Right lobe of liver (tissue), 6 donors: Measurements from ENCODE around the gene ACOX1. TPM values are rescaled to one million over a fixed set of nuclear protein-coding genes. Genes with fewer than 3 reads are reported as not detected.

Experiments used
- ATAC-seq, 4 donors: fragments of 200-7000 bp; cut with Tn5 transposase; one replicate each; pipeline ENCODE4 v1.9.1; 2020; ENCODE audit warnings: mild to moderate bottlenecking in 4 of 4, moderate library complexity in 4 of 4
- DNase-seq, 3 donors: peaks; one replicate each; pipeline ENCODE4 v3.0.0-alpha.2; 2020
- H3K27ac ChIP-seq, 3 donors: fragments of 200-600 bp; one replicate each; pipeline ENCODE4 v1.8.0; 2022
- H3K27me3 ChIP-seq, 2 donors: fragments of 200-600 bp; one replicate each; pipeline ENCODE4 v1.8.0; 2022
- H3K36me3 ChIP-seq, 4 donors: fragments of 200-600 bp; sonication (generic) in 1 of 4; one replicate each; pipeline versions ENCODE4 v1.5.1 to v1.8.0; 2017 to 2022; ENCODE audit warnings: control low read depth in 1 of 4
- H3K4me1 ChIP-seq, 4 donors: fragments of 200-600 bp; sonication (generic) in 1 of 4; one replicate each; pipeline versions ENCODE4 v1.5.1 to v1.8.0; 2017 to 2022; ENCODE audit warnings: control low read depth in 1 of 4
- H3K4me3 ChIP-seq, 3 donors: fragments of 200-600 bp; one replicate each; pipeline ENCODE4 v1.8.0; 2022
- H3K9me3 ChIP-seq, 4 donors: fragments of 200-600 bp; sonication (generic) in 1 of 4; one replicate each; pipeline versions ENCODE4 v1.5.1 to v1.8.0; 2017 to 2022; ENCODE audit warnings: control low read depth in 1 of 4
- CTCF ChIP-seq, 4 donors: fragments of 200-600 bp in 3 of 4; fragments of 450-650 bp in 1 of 4; IDR thresholded peaks; one replicate each; pipeline versions ENCODE4 v1.5.1 to v1.8.0; 2016 to 2022; ENCODE audit warnings: antibody characterized with exemption in 4 of 4, mild to moderate bottlenecking in 2 of 4
- POLR2A ChIP-seq: fragments of 450-650 bp; IDR thresholded peaks from one replicate; pipeline ENCODE4 v1.6.1; 2017; ENCODE audit warnings: antibody characterized with exemption, mild to moderate bottlenecking
- WGBS: methylation state at CpG from one replicate; pipeline ENCODE4 v1.1.6; 2018; ENCODE audit warnings: low coverage, low lambda C conversion rate; ENCODE audit not compliant: insufficient coverage; ENCODE audit errors: missing lambda C conversion rate; 5-methylcytosine and 5-hydroxymethylcytosine counted together
- intact Hi-C, 2 donors: fragments of 100-400 bp; cut with DNase I; formaldehyde crosslinking; loops; one replicate each; pipeline versions ENCODE4 v1.11.2 to v1.14.1; 2022
- total RNA-seq, 6 experiments: library from RNA; depleted of rRNA in 2 of 6; stranded (reverse); fragments of >200 nt in 2 of 6; fragmentation: NEBNext Ultra II Directional in 3 of 6; extraction: Animal tissue kit (Norgen Biotek cat#: 25700) in 3 of 6; gene quantifications; one replicate each; pipeline versions ENCODE4 v1.1.0 to v1.2.4, GENCODE V29; 2016 to 2023
- donor health status: DM: no; HTN: yes; CAD: no.
- donor health status: DM: no; HTN: no; CAD: no.
- donor health status: DM: no; HTN: no; CAD: no.
- donor health status: DM: no; HTN: yes; CAD: no.
- donor health status: DM: no; HTN: yes; CAD: no.

Gene ACOX1
- total RNA-seq, 6 experiments from 2014 or later = 112 to 202 (median 190) TPM

- H3K36me3 ChIP-seq = no peaks in the 10 kb centered on the region
- peaks cover 0 to 5% (median 3%) of the 10 kb centered on the region in 4 donors for H3K4me1 ChIP-seq
- intact Hi-C loops = loop anchor here (5.0 kb wide), 1 partner anchor 102 kb away; no protein-coding TSS in a partner anchor
- no peaks in the 10 kb centered on the region for H3K27me3 ChIP-seq
- H3K4me3 ChIP-seq = no peak overlapping the region
- ATAC-seq = no peak
- DNase-seq = peak in 1 of 3 donors; percentile 50
- 92% methylated on average over 11 of the region's 20 CpGs for WGBS
- H3K9me3 ChIP-seq = no peaks in the 10 kb centered on the region
- TF ChIP-seq POLR2A (no peak), CTCF (IDR thresholded peaks at IDR 0.05) (no peak)
- H3K27ac ChIP-seq = no peak overlapping the region
These were observed 30.5 kb upstream of the ACOX1 start for GRCh38 chr17:76009447-76009846.

GRCh38 chr17:76008630-76009425, 29.9 kb upstream of the ACOX1 start:
- H3K27me3 ChIP-seq = no peaks in the 10 kb centered on the region
- TF ChIP-seq CTCF (IDR thresholded peaks at IDR 0.05) = no peak
- TF ChIP-seq POLR2A = no peak
- no peaks in the 10 kb centered on the region for H3K36me3 ChIP-seq
- no peak overlapping the region for H3K27ac ChIP-seq
- intact Hi-C loops = loop anchor here (5.0 kb wide), 1 partner anchor 102 kb away; no protein-coding TSS in a partner anchor
- DNase-seq (no peak), ATAC-seq (no peak)
- H3K4me3 ChIP-seq = no peak overlapping the region
- H3K4me1 ChIP-seq = peaks cover 0 to 11% (median 5%) of the 10 kb centered on the region in 4 donors
- 91% methylated on average over 39 of the region's 56 CpGs for WGBS
- H3K9me3 ChIP-seq = no peaks in the 10 kb centered on the region

GRCh38 chr17:76008208-76008607, 29.2 kb upstream of the ACOX1 start:
- WGBS = 82% methylated on average over 2 of the region's 36 CpGs
- H3K9me3 ChIP-seq = no peaks in the 10 kb centered on the region
- TF ChIP-seq POLR2A = no peak
- no peak for TF ChIP-seq CTCF (IDR thresholded peaks at IDR 0.05)
- no peaks in the 10 kb centered on the region for H3K36me3 ChIP-seq
- ATAC-seq (no peak), DNase-seq (peak in 1 of 3 donors; percentile 48)
- intact Hi-C loops = loop anchor here (5.0 kb wide), 1 partner anchor 101 kb away; no protein-coding TSS in a partner anchor
- no peak overlapping the region for H3K27ac ChIP-seq
- peaks cover 0 to 17% (median 7%) of the 10 kb centered on the region in 4 donors for H3K4me1 ChIP-seq
- H3K27me3 ChIP-seq = no peaks in the 10 kb centered on the region
- H3K4me3 ChIP-seq = no peak overlapping the region

- H3K4me1 ChIP-seq = peaks cover 0 to 21% (median 9%) of the 10 kb centered on the region in 4 donors
- no peaks in the 10 kb centered on the region for H3K9me3 ChIP-seq
- DNase-seq (no peak), ATAC-seq (no peak)
- H3K4me3 ChIP-seq = no peak overlapping the region
- intact Hi-C loops = loop anchor here (5.0 kb wide), 1 partner anchor 101 kb away; no protein-coding TSS in a partner anchor
- H3K27ac ChIP-seq = no peak overlapping the region
- no CpG with 5 or more reads among the region's 16 CpGs for WGBS
- H3K36me3 ChIP-seq = no peaks in the 10 kb centered on the region
- TF ChIP-seq CTCF (IDR thresholded peaks at IDR 0.05) = no peak
- no peak for TF ChIP-seq POLR2A
- no peaks in the 10 kb centered on the region for H3K27me3 ChIP-seq
These were observed 28.8 kb upstream of the ACOX1 start for GRCh38 chr17:76007850-76008165.
